Neural progenitor cell (in vitro differentiated cells): Measurements from ENCODE around the gene WDR27. TPM values are rescaled to one million over a fixed set of nuclear protein-coding genes. Genes with fewer than 3 reads are reported as not detected.

ENCODE experiments used
- DNase-seq: peaks from one replicate; pipeline ENCODE4 v3.0.0-alpha.2; 2016; ENCODE audit warnings: low spot score
- H2AFZ ChIP-seq: fragments of 200-600 bp; sonication (generic); replicated peaks from 2 replicates; pipeline ENCODE4 v1.6.1; 2016; ENCODE audit warnings: antibody characterized with exemption
- H3F3A ChIP-seq: fragments of 200-600 bp; sonication (generic); 2 replicates; pipeline ENCODE4 v1.6.1; 2016; ENCODE audit warnings: antibody characterized with exemption, low read depth
- H3K27ac ChIP-seq: fragments of 200-600 bp; sonication (generic); 2 replicates; pipeline ENCODE4 v1.5.1; 2016; ENCODE audit warnings: mild to moderate bottlenecking
- H3K27me3 ChIP-seq: fragments of 200-600 bp; sonication (generic); 2 replicates; pipeline ENCODE4 v1.6.1; 2016; ENCODE audit warnings: mild to moderate bottlenecking, moderate library complexity
- H3K36me3 ChIP-seq: fragments of 200-600 bp; sonication (generic); 2 replicates; pipeline ENCODE4 v1.5.1; 2016
- H3K4me1 ChIP-seq: fragments of 200-600 bp; sonication (generic); 2 replicates; pipeline ENCODE4 v1.6.1; 2016; ENCODE audit warnings: mixed run types
- H3K4me2 ChIP-seq: fragments of 200-600 bp; sonication (generic); 2 replicates; pipeline ENCODE4 v1.6.1; 2016
- H3K4me3 ChIP-seq: fragments of 200-600 bp; sonication (generic); 2 replicates; pipeline ENCODE4 v1.5.1; 2016
- H3K79me2 ChIP-seq: fragments of 200-600 bp; sonication (generic); 2 replicates; pipeline ENCODE4 v1.6.1; 2016; ENCODE audit warnings: low read depth
- H3K9ac ChIP-seq: fragments of 200-600 bp; sonication (generic); 2 replicates; pipeline ENCODE4 v1.6.1; 2016
- H3K9me3 ChIP-seq: fragments of 200-600 bp; sonication (generic); 2 replicates; pipeline ENCODE4 v1.5.1; 2016; ENCODE audit warnings: low read depth
- H4K20me1 ChIP-seq: fragments of 200-600 bp; sonication (generic); 2 replicates; pipeline ENCODE4 v1.6.1; 2016; ENCODE audit warnings: low read depth
- H3K27ac Mint-ChIP-seq: 3 replicates; pipeline ENCODE4 v1.8.0; 2021; ENCODE audit warnings: mixed read lengths
- H3K27me3 Mint-ChIP-seq: 2 replicates; pipeline ENCODE4 v1.8.0; 2022; ENCODE audit warnings: low read depth, mild to moderate bottlenecking, inconsistent platforms, moderate library complexity, mixed read lengths; ENCODE audit not compliant: insufficient read depth
- H3K36me3 Mint-ChIP-seq: 3 replicates; pipeline ENCODE4 v1.8.0; 2021; ENCODE audit warnings: mixed read lengths
- H3K4me1 Mint-ChIP-seq: 3 replicates; pipeline ENCODE4 v1.8.0; 2021; ENCODE audit warnings: mixed read lengths
- H3K4me3 Mint-ChIP-seq: 3 replicates; pipeline ENCODE4 v1.8.0; 2021; ENCODE audit warnings: mild to moderate bottlenecking, moderate library complexity, mixed read lengths
- H3K9me3 Mint-ChIP-seq: 3 replicates; pipeline ENCODE4 v1.8.0; 2020; ENCODE audit warnings: mixed read lengths
- CTCF ChIP-seq: fragments of 200-600 bp; sonication (generic); IDR thresholded peaks from 2 replicates; pipeline ENCODE4 v1.5.1; 2017; ENCODE audit warnings: antibody characterized with exemption, mild to moderate bottlenecking
- EZH2 ChIP-seq: fragments of 200-600 bp; sonication (generic); IDR thresholded peaks from 2 replicates; pipeline ENCODE4 v1.6.1; 2017; ENCODE audit warnings: antibody characterized with exemption, mild to moderate bottlenecking, moderate library complexity
- EZH2phosphoT487 ChIP-seq: fragments of 200-600 bp; sonication (generic); IDR thresholded peaks from 2 replicates; pipeline ENCODE4 v1.6.1; 2017; ENCODE audit warnings: antibody characterized with exemption
- total RNA-seq: library from RNA; depleted of rRNA; stranded (reverse); fragments of >200 nt; gene quantifications from 2 replicates; pipeline ENCODE4 v1.2.3, GENCODE V29; 2015; ENCODE audit warnings: low replicate concordance

WDR27 gene
- total RNA-seq, 1 donor from 2014 or later = 69.0 TPM

GRCh38 chr6:169495601-169496000 is 206.2 kb downstream of the WDR27 start:
- Mint-ChIP-seq H3K36me3 (peaks cover 5% of the 10 kb centered on the region), H3K9me3 (peaks cover 7% of the 10 kb centered on the region), H3K27me3 (peaks cover 2% of the 10 kb centered on the region), H3K27ac (no peak overlapping the region), H3K4me3 (no peak overlapping the region), H3K4me1 (peaks cover 15% of the 10 kb centered on the region)
- Histone ChIP-seq H3K27ac (no peak overlapping the region), H3K4me2 (no peak overlapping the region), H3K79me2 (no peaks in the 10 kb centered on the region), H3K27me3 (no peaks in the 10 kb centered on the region), H3K9ac (no peak overlapping the region), H4K20me1 (no peaks in the 10 kb centered on the region), H3K4me3 (no peak overlapping the region), H3K4me1 (no peaks in the 10 kb centered on the region), H3F3A (no peaks in the 10 kb centered on the region), H2AFZ (no peak overlapping the region), H3K9me3 (no peaks in the 10 kb centered on the region), H3K36me3 (no peaks in the 10 kb centered on the region)
- no peak for TF ChIP-seq EZH2
- TF ChIP-seq CTCF = no peak
- TF ChIP-seq EZH2phosphoT487 = no peak
- DNase-seq = no peak

GRCh38 chr6:169494038-169494437 is 207.8 kb downstream of the WDR27 start:
- H3K9me3 Mint-ChIP-seq = peaks cover 7% of the 10 kb centered on the region
- H3K9me3 ChIP-seq = no peaks in the 10 kb centered on the region
- H3K36me3 Mint-ChIP-seq = peaks cover 5% of the 10 kb centered on the region
- no peak for DNase-seq
- no peaks in the 10 kb centered on the region for H3K36me3 ChIP-seq
- peaks cover 18% of the 10 kb centered on the region for H3K4me1 Mint-ChIP-seq
- H3K27ac Mint-ChIP-seq = no peak overlapping the region
- no peaks in the 10 kb centered on the region for H3K4me1 ChIP-seq
- no peaks in the 10 kb centered on the region for H3K79me2 ChIP-seq
- H3K4me2 ChIP-seq = no peak overlapping the region
- H3K4me3 ChIP-seq = no peak overlapping the region
- no peak overlapping the region for H3K9ac ChIP-seq
- no peaks in the 10 kb centered on the region for H3K27me3 ChIP-seq
- no peak overlapping the region for H3K4me3 Mint-ChIP-seq
- H3K27me3 Mint-ChIP-seq = peaks cover 2% of the 10 kb centered on the region
- no peak overlapping the region for H3K27ac ChIP-seq
- H3F3A ChIP-seq = no peaks in the 10 kb centered on the region
- no peak for TF ChIP-seq CTCF
- TF ChIP-seq EZH2phosphoT487 = no peak
- no peak for TF ChIP-seq EZH2
- no peaks in the 10 kb centered on the region for H4K20me1 ChIP-seq
- no peak overlapping the region for H2AFZ ChIP-seq

- Histone ChIP-seq H3K9me3 (no peaks in the 10 kb centered on the region), H3F3A (no peaks in the 10 kb centered on the region), H4K20me1 (no peaks in the 10 kb centered on the region), H3K4me2 (no peak overlapping the region), H3K27me3 (no peaks in the 10 kb centered on the region), H3K27ac (no peak overlapping the region), H3K4me1 (no peaks in the 10 kb centered on the region), H3K36me3 (no peaks in the 10 kb centered on the region), H3K9ac (no peak overlapping the region), H3K79me2 (no peaks in the 10 kb centered on the region), H3K4me3 (no peak overlapping the region), H2AFZ (no peak overlapping the region)
- Mint-ChIP-seq H3K36me3 (peaks cover 5% of the 10 kb centered on the region), H3K4me1 (peaks cover 24% of the 10 kb centered on the region), H3K9me3 (peaks cover 7% of the 10 kb centered on the region), H3K27me3 (peaks cover 2% of the 10 kb centered on the region), H3K27ac (no peak overlapping the region), H3K4me3 (no peak overlapping the region)
- no peak for DNase-seq
- TF ChIP-seq CTCF (no peak), EZH2phosphoT487 (no peak), EZH2 (no peak)
Observed at GRCh38 chr6:169491482-169491881, 210.3 kb downstream of the WDR27 start.

- H3K9ac ChIP-seq = no peak overlapping the region
- no peak overlapping the region for H3K4me3 Mint-ChIP-seq
- H3K36me3 Mint-ChIP-seq = peaks cover 2% of the 10 kb centered on the region
- no peaks in the 10 kb centered on the region for H4K20me1 ChIP-seq
- H3K4me2 ChIP-seq = no peak overlapping the region
- no peaks in the 10 kb centered on the region for H3F3A ChIP-seq
- H3K27me3 Mint-ChIP-seq = peaks cover 2% of the 10 kb centered on the region
- peaks cover 3% of the 10 kb centered on the region for H3K9me3 Mint-ChIP-seq
- H3K27ac ChIP-seq = no peak overlapping the region
- no peak overlapping the region for H2AFZ ChIP-seq
- no peaks in the 10 kb centered on the region for H3K79me2 ChIP-seq
- no peaks in the 10 kb centered on the region for H3K9me3 ChIP-seq
- H3K27ac Mint-ChIP-seq = no peak overlapping the region
- H3K4me3 ChIP-seq = no peak overlapping the region
- H3K27me3 ChIP-seq = no peaks in the 10 kb centered on the region
- no peaks in the 10 kb centered on the region for H3K4me1 ChIP-seq
- no peaks in the 10 kb centered on the region for H3K36me3 ChIP-seq
- TF ChIP-seq EZH2phosphoT487 = no peak
- no peak for TF ChIP-seq CTCF
- no peak for TF ChIP-seq EZH2
- H3K4me1 Mint-ChIP-seq = peaks cover 24% of the 10 kb centered on the region
- DNase-seq = no peak
Observed at GRCh38 chr6:169490830-169491229, 211.0 kb downstream of the WDR27 start.
